HPDE6-E6E7 (cell line): ENCODE results near the gene MLST8.
A peak's percentile ranks its signal among the peaks of the same experiment; 100 is the strongest.

Experiments
- DNase-seq: peaks from one replicate; pipeline ENCODE4 v3.0.0; 2011; ENCODE audit warnings: missing footprints; ENCODE audit errors: extremely low spot score

The MLST8 gene, protein sequence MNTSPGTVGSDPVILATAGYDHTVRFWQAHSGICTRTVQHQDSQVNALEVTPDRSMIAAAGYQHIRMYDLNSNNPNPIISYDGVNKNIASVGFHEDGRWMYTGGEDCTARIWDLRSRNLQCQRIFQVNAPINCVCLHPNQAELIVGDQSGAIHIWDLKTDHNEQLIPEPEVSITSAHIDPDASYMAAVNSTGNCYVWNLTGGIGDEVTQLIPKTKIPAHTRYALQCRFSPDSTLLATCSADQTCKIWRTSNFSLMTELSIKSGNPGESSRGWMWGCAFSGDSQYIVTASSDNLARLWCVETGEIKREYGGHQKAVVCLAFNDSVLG

DNA sequence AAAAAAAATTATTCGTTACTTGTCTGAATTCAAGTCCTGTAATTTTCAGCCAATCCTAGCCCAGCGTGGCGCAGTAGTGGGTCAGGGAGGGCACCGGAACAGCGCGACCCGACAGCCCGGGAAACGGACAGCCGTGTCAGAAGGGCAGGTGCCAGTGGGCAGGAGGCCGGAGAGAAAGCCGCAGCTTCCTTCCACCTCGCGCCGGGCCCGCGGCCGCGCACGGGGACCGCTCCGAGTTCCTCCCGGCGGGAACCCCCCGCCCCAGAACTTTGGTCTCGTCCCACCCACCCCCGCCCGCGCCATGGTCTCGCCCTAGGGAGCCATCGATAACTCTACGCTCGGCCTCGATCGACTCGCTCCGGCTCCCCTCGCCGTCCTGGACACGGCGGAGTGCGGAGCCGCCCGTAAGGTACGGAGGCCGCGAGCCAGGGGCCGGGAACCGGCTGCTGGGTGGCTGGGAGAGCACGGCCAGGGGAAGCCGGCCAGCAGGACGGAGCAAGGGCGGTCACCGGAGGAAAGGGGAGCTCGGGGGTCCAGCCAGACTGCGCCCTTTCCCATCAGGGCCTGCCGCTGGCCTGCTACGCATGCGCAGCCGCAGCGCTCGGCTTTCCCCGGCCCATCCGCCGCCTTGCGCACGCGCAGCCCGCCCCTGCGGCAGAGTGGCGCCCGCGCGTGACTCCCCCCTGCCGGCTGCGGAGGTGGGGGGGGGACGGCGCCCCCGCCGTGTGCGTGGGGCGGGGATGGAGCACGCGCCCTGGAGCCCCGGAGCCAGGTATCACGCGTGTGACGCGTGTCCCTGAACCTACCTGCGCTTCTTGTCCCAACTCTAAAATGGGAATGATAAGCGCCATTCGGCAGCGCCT, at the start of gene MLST8:
MLST8 (plus strand) TSS at position 351 of the 863 bp plus-strand sequence. CDS start 632 bp downstream, outside the sequence.
- DNase-seq: peak; percentile 97

DNA sequence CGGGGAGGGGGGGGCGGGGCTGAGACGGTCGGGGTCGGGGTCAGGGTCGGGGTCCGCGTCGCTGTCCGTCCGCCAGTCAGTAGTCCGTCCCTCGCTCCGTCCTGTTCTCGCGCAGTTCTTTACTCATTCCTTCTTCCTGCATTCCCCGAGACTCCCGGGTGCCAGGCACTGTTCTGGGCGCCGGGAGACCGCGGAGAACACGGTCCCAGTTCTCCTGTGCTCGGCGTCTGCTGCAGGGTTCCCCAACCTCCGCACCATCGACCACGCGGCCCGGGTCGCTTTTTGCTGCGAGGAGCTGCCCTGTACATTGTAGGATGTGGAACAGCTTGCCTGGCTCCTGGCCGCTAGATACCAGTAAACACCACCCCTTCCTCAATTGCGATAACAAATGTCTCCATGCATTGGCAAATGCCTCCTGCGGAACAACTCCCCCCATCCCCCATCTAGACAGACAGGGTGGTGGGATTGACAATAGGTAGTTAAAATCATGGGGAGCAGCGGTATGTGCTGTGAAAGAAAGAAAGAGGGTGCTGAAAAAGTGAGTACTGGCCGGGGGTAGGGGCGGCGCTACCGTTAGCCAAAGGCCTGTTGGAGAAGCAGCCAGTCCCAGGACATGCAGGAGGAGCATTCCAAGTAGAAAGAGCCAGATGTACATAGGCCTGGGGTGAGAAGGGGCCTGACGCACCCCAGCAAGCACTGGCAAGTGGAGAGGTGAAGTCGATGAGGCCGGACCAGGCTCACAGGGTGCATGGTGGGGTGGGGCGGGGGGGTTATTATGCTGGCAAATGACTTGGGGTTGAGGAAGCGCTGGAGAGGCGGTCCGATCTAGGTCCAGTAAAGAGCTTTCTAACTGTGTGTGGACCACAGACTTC, 49.0 kb upstream of the MLST8 start:
- DNase-seq: no peak

DNA sequence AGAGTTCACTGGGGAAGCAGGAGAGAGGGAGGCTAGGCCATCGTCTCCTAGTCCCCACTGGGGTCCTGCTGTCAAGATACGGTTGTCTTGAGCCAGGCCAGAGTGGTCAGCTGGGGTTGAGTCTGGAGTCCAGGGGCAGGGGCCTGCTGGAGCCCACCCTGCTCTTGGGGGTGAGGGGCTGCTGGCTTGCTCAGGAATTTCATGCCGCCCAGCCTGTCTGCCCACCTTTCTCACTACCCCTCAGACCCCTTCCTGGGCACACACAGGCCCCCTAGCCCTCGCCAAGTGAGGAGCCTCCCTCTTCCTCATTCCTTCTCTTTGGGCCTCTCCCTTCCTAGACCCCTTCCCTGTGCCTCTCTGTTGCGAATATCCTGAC, 48.4 kb upstream of the MLST8 start:
- DNase-seq: no peak

DNA sequence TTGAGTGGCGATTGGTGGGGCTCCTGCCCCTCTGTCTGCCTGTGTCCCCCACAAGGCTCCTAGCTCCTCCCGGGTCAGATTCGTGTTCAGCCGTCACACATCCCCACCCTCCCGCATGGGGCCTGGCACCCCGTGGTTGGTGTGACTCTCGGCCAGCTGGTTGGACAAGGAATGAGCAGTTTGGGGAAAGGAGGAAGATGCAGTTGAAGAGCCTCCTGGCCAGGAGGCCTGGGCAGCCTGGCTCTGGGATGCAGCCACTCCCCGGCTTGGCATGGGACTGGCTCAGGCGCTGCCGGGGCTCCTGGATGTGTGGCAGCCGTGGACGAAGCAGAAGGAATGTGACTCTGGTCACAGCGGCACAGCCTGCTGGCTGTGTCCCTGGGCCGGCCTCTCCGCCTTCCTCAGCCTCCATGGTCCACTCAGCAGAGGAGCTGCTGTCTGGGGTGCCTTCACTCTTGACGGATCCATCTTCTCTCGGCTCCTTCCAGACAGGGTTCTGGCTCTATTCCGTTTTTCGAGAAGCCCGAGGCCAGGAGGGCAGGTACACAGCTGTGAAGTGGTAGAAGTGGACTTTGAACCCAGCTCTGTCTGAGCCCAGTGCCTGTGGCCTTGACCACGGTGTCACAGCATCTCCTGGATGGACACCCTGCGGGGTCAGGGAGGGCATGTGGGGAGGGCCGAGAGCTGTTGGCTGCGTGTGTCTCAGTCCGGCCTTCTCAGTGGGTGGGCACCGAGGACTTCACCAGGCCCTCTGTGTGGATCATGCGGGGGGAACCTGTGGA, 47.6 kb upstream of the MLST8 start:
- no peak for DNase-seq

DNA sequence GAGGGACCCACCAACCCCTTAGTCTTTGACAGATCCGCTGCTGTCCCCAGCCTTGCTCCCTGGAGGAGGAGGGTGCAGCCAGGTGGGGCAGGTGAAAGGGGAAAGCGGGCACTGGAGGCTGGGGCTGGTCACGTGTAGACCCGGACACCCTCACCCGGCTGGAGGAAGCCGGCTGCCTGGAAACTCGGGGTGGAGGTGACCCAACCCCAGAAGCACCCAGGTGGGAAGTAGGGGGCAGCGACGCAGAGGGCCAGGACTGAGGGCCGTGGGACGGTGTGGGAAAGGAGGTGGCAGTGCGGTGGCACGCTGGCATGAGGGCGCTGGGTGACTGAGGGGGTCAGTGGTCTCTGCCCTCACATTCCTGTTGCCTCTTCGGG, 47.0 kb upstream of the MLST8 start:
- DNase-seq: no peak

DNA sequence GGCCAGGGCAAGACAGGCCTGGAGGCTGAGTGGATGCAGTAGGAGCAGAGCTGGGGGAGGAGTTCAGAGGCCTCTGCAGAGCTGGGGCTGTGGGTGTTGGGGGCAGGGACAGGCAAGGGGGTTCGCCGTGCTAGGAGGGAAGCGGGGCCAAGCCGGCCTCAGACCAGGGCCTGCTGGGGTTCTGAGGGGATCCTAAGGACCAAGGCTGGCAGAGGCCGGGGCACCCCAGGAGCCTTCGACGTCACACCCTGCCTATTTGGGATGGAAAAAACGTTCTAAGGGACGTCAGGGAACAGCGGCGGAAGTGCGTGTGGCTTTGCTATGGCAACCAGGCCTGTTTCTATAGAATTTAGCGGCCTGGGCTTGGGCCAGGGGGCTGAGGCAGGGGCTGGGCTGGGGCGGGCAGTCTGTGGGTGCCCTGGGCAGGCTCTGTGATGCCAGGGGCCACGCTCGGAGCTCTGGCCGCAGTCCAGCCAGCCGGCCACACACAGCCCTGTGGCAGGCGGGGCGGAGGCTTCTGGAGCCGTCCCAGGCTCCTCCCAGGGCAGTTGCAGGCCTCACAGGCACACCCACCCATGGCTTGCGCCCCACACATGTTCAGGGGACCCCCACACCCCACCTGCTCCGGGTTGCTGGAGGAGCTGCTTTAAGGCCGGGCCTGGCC, 45.9 kb upstream of the MLST8 start:
- no peak for DNase-seq

- DNase-seq: no peak
These were observed 44.2 kb upstream of the MLST8 start for GRCh38 chr16:2160915-2161551.

DNA sequence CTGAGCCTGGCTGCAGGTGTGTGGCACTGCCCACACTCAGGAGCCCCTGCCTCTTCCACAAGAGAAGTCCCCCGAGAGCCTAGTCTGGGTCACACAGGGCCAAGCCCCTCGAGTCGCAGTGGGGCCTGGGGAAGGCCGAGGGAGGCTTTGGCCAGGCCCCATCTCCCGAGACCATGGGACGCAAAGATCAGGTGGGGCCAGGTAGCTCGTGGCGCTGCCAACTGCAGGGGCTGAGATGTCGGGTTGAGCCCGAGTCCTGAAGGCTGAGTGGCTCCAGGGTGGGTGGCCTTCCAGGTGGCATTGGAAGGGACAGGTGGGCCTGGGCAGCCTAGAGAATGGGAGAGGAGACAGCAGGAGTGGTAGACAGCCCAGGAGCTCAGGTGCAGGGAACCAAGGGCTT, 43.3 kb upstream of the MLST8 start:
- no peak for DNase-seq

DNA sequence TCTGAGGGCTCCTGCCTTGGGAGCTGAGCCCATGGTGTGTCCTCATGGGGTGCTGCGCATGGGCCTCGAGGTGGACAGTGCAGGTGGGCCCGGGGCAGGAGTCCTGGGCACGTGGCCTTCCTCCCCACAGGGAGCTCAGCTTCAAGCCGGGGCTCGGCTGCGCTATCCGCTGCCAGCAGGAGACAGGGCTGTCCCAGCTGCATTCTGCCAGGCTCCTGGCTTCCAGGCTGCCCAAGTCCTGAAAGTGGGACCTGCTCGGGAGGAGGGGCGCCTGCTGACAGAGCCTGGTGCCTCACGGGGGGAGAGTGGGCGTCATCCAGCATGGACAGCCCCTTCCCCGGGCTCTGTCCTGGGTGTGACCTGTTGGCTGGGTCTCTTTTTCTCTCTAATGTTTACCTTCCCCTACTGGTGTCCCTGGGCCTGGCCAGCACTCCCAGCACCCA, 42.6 kb upstream of the MLST8 start:
- DNase-seq: no peak

DNA sequence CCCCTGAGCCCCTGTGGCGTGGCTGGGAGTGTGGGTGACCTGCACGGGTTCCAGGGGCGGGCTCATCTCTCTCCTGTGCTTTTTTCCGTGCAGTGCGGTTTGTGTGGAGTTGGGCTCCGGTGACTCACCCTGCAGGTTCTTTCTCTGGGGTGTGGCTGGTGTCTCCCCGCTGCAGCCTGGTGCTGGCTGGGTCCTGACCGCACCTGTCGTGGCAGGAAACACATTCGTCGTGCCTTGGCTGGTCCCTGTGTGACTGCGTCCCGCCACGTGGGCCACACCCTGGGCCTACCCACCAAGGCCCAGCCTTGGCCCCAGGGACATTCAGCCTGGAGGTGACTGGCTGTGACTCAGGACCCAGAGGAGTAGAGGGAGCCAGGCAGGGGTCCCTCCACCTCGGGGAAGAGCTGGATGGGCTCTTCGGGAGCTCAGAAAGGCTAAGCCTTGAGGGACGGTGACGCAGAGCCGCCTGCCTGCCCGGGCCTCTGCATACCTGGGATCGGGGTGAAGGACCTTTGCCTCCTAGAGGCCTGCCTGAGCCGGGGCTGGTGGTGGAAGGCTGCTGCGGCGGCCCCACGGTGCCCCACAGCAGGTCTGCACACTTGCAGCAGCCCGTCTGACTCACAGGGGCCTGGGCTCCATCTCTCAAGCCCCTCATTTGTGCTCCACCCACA, 41.9 kb upstream of the MLST8 start:
- peak; percentile 85 for DNase-seq

GRCh38 chr16:2165861-2166260, 39.4 kb upstream of the MLST8 start:
- DNase-seq: no peak

DNA sequence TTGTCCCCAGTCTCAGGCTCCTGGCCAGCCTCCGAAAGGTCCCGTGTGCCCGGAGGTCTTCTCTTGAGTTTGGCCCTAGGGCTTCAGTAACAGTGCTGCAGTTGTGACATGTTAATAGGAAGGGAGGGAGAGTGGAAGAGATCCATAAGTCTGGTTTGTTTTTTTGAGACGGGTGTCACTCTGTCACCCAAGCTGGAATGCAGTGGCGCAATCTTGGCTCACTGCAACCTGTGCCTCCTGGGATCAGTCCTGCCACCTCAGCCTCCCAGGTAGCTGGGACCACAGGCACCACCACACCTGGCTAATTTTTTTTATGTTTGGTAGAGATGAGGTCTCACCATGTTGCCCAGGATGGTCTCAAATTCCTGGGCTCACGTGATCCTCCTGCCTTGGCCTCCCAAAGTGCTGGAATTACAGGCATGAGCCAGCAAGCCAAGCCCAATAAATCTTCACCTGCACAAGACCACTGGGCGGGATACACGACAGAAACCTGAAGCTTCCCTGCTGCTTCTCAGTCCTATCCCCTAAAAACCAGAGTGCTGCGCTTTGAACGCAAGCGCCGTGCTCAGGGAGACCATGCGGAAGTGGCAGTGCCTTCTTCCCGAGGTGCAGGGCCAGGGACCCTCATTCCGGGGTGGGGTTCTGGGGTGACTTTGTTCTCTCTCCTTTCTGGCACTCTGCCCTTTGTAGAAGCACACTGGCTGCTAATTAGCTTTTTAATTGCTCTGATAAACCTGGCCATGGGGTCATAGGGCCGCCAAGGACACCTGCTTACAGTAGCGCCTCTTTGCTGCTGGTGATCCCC, 38.8 kb upstream of the MLST8 start:
- no peak for DNase-seq

GRCh38 chr16:2167068-2167638, 38.1 kb upstream of the MLST8 start:
- no peak for DNase-seq

- no peak for DNase-seq
These were observed 35.2 kb upstream of the MLST8 start for GRCh38 chr16:2170080-2170479.

- DNase-seq: no peak
These were observed 34.4 kb upstream of the MLST8 start for GRCh38 chr16:2170587-2171435.

- DNase-seq: no peak
These were observed 33.6 kb upstream of the MLST8 start for GRCh38 chr16:2171601-2172178.

GRCh38 chr16:2172688-2173335, 32.4 kb upstream of the MLST8 start:
- DNase-seq: no peak
